Measurements from ENCODE around the gene NOS1. TPM values are rescaled to one million over a fixed set of nuclear protein-coding genes. Genes with fewer than 3 reads are reported as not detected.

NOS1 gene
- total RNA-seq, 1 donor from 2014 or later: 17.6 TPM

- intact Hi-C loops (cut with DNase I): no loop called here
- ATAC-seq (no peak), DNase-seq (ENCODE audit: low spot score) (no peak)
These were observed 67.9 kb downstream of the NOS1 start for GRCh38 chr12:117293510-117293909.

GRCh38 chr12:117292688-117293087 is 68.7 kb downstream of the NOS1 start:
- ATAC-seq (no peak), DNase-seq (ENCODE audit: low spot score) (no peak)
- intact Hi-C loops (cut with DNase I): no loop called here

- intact Hi-C loops (cut with DNase I): no loop called here
- ATAC-seq (no peak), DNase-seq (ENCODE audit: low spot score) (no peak)
These were observed 77.3 kb downstream of the NOS1 start for GRCh38 chr12:117284140-117284539.

- intact Hi-C loops (cut with DNase I): no loop called here
- DNase-seq (ENCODE audit: low spot score): no peak
These were observed 78.9 kb downstream of the NOS1 start for GRCh38 chr12:117282490-117282889.

GRCh38 chr12:117280019-117280680 is 81.3 kb downstream of the NOS1 start:
- no peak for DNase-seq (ENCODE audit: low spot score)
- no peak for ATAC-seq
- intact Hi-C loops (cut with DNase I): no loop called here

More at GRCh38 chr12:117282490-117282889, 78.9 kb downstream of the NOS1 start:
- no peak for ATAC-seq

- intact Hi-C loops (cut with DNase I): no loop called here
- DNase-seq (ENCODE audit: low spot score): no peak
- no peak for ATAC-seq
These were observed 81.8 kb downstream of the NOS1 start for GRCh38 chr12:117279606-117280005.

GRCh38 chr12:117277875-117278274 is 83.6 kb downstream of the NOS1 start:
- intact Hi-C loops (cut with DNase I): no loop called here
- DNase-seq (ENCODE audit: low spot score) (no peak), ATAC-seq (no peak)

GRCh38 chr12:117273091-117273490 is 88.3 kb downstream of the NOS1 start:
- no peak for DNase-seq (ENCODE audit: low spot score)
- ATAC-seq: no peak
- intact Hi-C loops (cut with DNase I): no loop called here

- ATAC-seq (no peak), DNase-seq (ENCODE audit: low spot score) (no peak)
These were observed 88.7 kb downstream of the NOS1 start for GRCh38 chr12:117272690-117273089.

GRCh38 chr12:117262749-117263148 is 98.7 kb downstream of the NOS1 start:
- no peak for DNase-seq (ENCODE audit: low spot score)
- intact Hi-C loops (cut with DNase I): no loop called here
- no peak for ATAC-seq

More at GRCh38 chr12:117272690-117273089, 88.7 kb downstream of the NOS1 start:
- intact Hi-C loops (cut with DNase I): no loop called here

GRCh38 chr12:117261247-117261646 is 100.2 kb downstream of the NOS1 start:
- DNase-seq (ENCODE audit: low spot score) (no peak), ATAC-seq (no peak)

GRCh38 chr12:117255386-117255785 is 106.0 kb downstream of the NOS1 start:
- no peak for ATAC-seq
- intact Hi-C loops (cut with DNase I): no loop called here
- no peak for DNase-seq (ENCODE audit: low spot score)

More at GRCh38 chr12:117261247-117261646, 100.2 kb downstream of the NOS1 start:
- intact Hi-C loops (cut with DNase I): no loop called here

GRCh38 chr12:117243488-117243887 is 117.9 kb downstream of the NOS1 start:
- intact Hi-C loops (cut with DNase I): no loop called here
- ATAC-seq (no peak), DNase-seq (ENCODE audit: low spot score) (no peak)

- intact Hi-C loops (cut with DNase I): no loop called here
- ATAC-seq (no peak), DNase-seq (ENCODE audit: low spot score) (no peak)
These were observed 119.7 kb downstream of the NOS1 start for GRCh38 chr12:117241697-117242096.

- no peak for DNase-seq (ENCODE audit: low spot score)
- intact Hi-C loops (cut with DNase I): no loop called here
- ATAC-seq: no peak
These were observed 121.2 kb downstream of the NOS1 start for GRCh38 chr12:117240081-117240755.

- intact Hi-C loops (cut with DNase I): no loop called here
- ATAC-seq: peak; percentile 45
These were observed 124.9 kb downstream of the NOS1 start for GRCh38 chr12:117236456-117237001.

GRCh38 chr12:117235261-117235660 is 126.2 kb downstream of the NOS1 start:
- DNase-seq (ENCODE audit: low spot score): no peak
- ATAC-seq: no peak
- intact Hi-C loops (cut with DNase I): no loop called here

More at GRCh38 chr12:117236456-117237001, 124.9 kb downstream of the NOS1 start:
- DNase-seq (ENCODE audit: low spot score): peak; percentile 91

- no peak for ATAC-seq
- intact Hi-C loops (cut with DNase I): no loop called here
- no peak for DNase-seq (ENCODE audit: low spot score)
These were observed 127.0 kb downstream of the NOS1 start for GRCh38 chr12:117234441-117234840.

- no peak for DNase-seq (ENCODE audit: low spot score)
- intact Hi-C loops (cut with DNase I): no loop called here
- no peak for ATAC-seq
These were observed 129.7 kb downstream of the NOS1 start for GRCh38 chr12:117231750-117232149.

- no peak for DNase-seq (ENCODE audit: low spot score)
- intact Hi-C loops (cut with DNase I): no loop called here
- no peak for ATAC-seq
These were observed 133.2 kb downstream of the NOS1 start for GRCh38 chr12:117228239-117228638.
